Measurements from ENCODE around the gene STRADB.

- TF ChIP-seq CTCF (conservative IDR thresholded peaks at IDR 0.05; ENCODE audit: low read depth in 2 of 2) (no peak), CREB1 (CRISPR knock-in tag; IDR thresholded peaks at IDR 0.05; ENCODE audit: low read depth) (no peak), POLR2AphosphoS5 (IDR thresholded peaks at IDR 0.05; ENCODE audit: low read depth) (no peak)
Observed at GRCh38 chr2:201407265-201407664, 44.3 kb upstream of the STRADB start.
